ENCODE results near the gene VSIR.

Gene VSIR

GRCh38 chr10:71816421-71816851 lies 43.1 kb upstream of the VSIR start:
- Histone ChIP-seq H3K27ac (ENCODE audit: poor library complexity, severe bottlenecking) (no peak overlapping the region), H3K27me3 (ENCODE audit: insufficient read depth, poor library complexity, severe bottlenecking) (no peaks in the 10 kb centered on the region), H3K36me3 (ENCODE audit: low read depth) (peaks cover 58% of the 10 kb centered on the region), H3K4me1 (ENCODE audit: insufficient read depth, poor library complexity, severe bottlenecking) (no peaks in the 10 kb centered on the region), H3K4me3 (ENCODE audit: severe bottlenecking) (no peak overlapping the region), H3K9me3 (ENCODE audit: severe bottlenecking) (no peaks in the 10 kb centered on the region)
- no peak for DNase-seq (ENCODE audit: low spot score)
- TF ChIP-seq CTCF (IDR thresholded peaks at IDR 0.05; ENCODE audit: poor library complexity, severe bottlenecking): no peak
- ATAC-seq (ENCODE audit: low read depth): no peak

- Histone ChIP-seq H3K4me3 (ENCODE audit: severe bottlenecking) (no peak overlapping the region), H3K27me3 (ENCODE audit: insufficient read depth, poor library complexity, severe bottlenecking) (no peaks in the 10 kb centered on the region), H3K36me3 (ENCODE audit: low read depth) (peaks cover 50% of the 10 kb centered on the region), H3K9me3 (ENCODE audit: severe bottlenecking) (no peaks in the 10 kb centered on the region), H3K4me1 (ENCODE audit: insufficient read depth, poor library complexity, severe bottlenecking) (no peaks in the 10 kb centered on the region), H3K27ac (ENCODE audit: poor library complexity, severe bottlenecking) (no peak overlapping the region)
- DNase-seq (ENCODE audit: low spot score): no peak
- no peak for ATAC-seq (ENCODE audit: low read depth)
- no peak for TF ChIP-seq CTCF (IDR thresholded peaks at IDR 0.05; ENCODE audit: poor library complexity, severe bottlenecking)
These were observed 42.3 kb upstream of the VSIR start for GRCh38 chr10:71815515-71816130.

GRCh38 chr10:71814922-71815411 lies 41.6 kb upstream of the VSIR start:
- no peaks in the 10 kb centered on the region for H3K27me3 ChIP-seq (ENCODE audit: insufficient read depth, poor library complexity, severe bottlenecking)
- DNase-seq (ENCODE audit: low spot score) (no peak), ATAC-seq (ENCODE audit: low read depth) (no peak)
- H3K27ac ChIP-seq (ENCODE audit: poor library complexity, severe bottlenecking): no peak overlapping the region
- H3K4me3 ChIP-seq (ENCODE audit: severe bottlenecking): no peak overlapping the region
- peaks cover 44% of the 10 kb centered on the region for H3K36me3 ChIP-seq (ENCODE audit: low read depth)
- no peaks in the 10 kb centered on the region for H3K4me1 ChIP-seq (ENCODE audit: insufficient read depth, poor library complexity, severe bottlenecking)
- H3K9me3 ChIP-seq (ENCODE audit: severe bottlenecking): no peaks in the 10 kb centered on the region
- TF ChIP-seq CTCF (IDR thresholded peaks at IDR 0.05; ENCODE audit: poor library complexity, severe bottlenecking): no peak

- H3K27me3 ChIP-seq (ENCODE audit: insufficient read depth, poor library complexity, severe bottlenecking): no peaks in the 10 kb centered on the region
- ATAC-seq (ENCODE audit: low read depth): no peak
- no peaks in the 10 kb centered on the region for H3K9me3 ChIP-seq (ENCODE audit: severe bottlenecking)
- TF ChIP-seq CTCF (IDR thresholded peaks at IDR 0.05; ENCODE audit: poor library complexity, severe bottlenecking): no peak
- H3K4me3 ChIP-seq (ENCODE audit: severe bottlenecking): no peak overlapping the region
- H3K4me1 ChIP-seq (ENCODE audit: insufficient read depth, poor library complexity, severe bottlenecking): no peaks in the 10 kb centered on the region
- peaks cover 24% of the 10 kb centered on the region for H3K36me3 ChIP-seq (ENCODE audit: low read depth)
- H3K27ac ChIP-seq (ENCODE audit: poor library complexity, severe bottlenecking): no peak overlapping the region
- no peak for DNase-seq (ENCODE audit: low spot score)
These were observed 39.7 kb upstream of the VSIR start for GRCh38 chr10:71812913-71813590.
